DMS153 (cell line): ENCODE measurements around the gene RGS17.
"Not testable (repeated sequence)": the region's sequence is repeated elsewhere in the genome, so short reads cannot be mapped to it uniquely, and the experiment has no call there.

Source experiments
- DNase-seq: peaks from one replicate; lab custom pipeline; 2025; lab: John Stamatoyannopoulos, UW

Gene RGS17

GRCh38 chr6:153032255-153032882, 98.7 kb downstream of the RGS17 start:
- no peak for DNase-seq

- peak; percentile 67 for DNase-seq
Measured at GRCh38 chr6:153031335-153031955, 99.6 kb downstream of the RGS17 start.

- no peak for DNase-seq
Measured at GRCh38 chr6:153028963-153029362, 102.1 kb downstream of the RGS17 start.

GRCh38 chr6:153028286-153028685, 102.8 kb downstream of the RGS17 start:
- DNase-seq: no peak

- DNase-seq: no peak
Measured at GRCh38 chr6:153027480-153027879, 103.6 kb downstream of the RGS17 start.

GRCh38 chr6:153024709-153025017, 106.4 kb downstream of the RGS17 start:
- no peak for DNase-seq

GRCh38 chr6:153023977-153024708, 106.9 kb downstream of the RGS17 start:
- no peak for DNase-seq

GRCh38 chr6:153018355-153018754, 112.7 kb downstream of the RGS17 start:
- DNase-seq: no peak

GRCh38 chr6:153016846-153017245, 114.2 kb downstream of the RGS17 start:
- DNase-seq: no peak

- DNase-seq: no peak
Measured at GRCh38 chr6:153015094-153015640, 115.9 kb downstream of the RGS17 start.

- DNase-seq: no peak
Measured at GRCh38 chr6:153013438-153013837, 117.6 kb downstream of the RGS17 start.

- no peak for DNase-seq
Measured at GRCh38 chr6:153012856-153013255, 118.2 kb downstream of the RGS17 start.

GRCh38 chr6:153003366-153003690, 127.8 kb downstream of the RGS17 start:
- DNase-seq: no peak

- peak; percentile 95 for DNase-seq
Measured at GRCh38 chr6:153002613-153003365, 128.3 kb downstream of the RGS17 start, which contains the start of gene MTRF1L. Gene MTRF1L (minus strand): TSS chr6:153002709. CDS start chr6:153002685, 24 bp downstream.

- DNase-seq: no peak
Measured at GRCh38 chr6:153001767-153002612, 129.1 kb downstream of the RGS17 start.

GRCh38 chr6:153000790-153001189, 130.3 kb downstream of the RGS17 start:
- not testable (repeated sequence) for DNase-seq

GRCh38 chr6:153000243-153000642, 130.8 kb downstream of the RGS17 start:
- no peak for DNase-seq

GRCh38 chr6:152999538-152999937, 131.5 kb downstream of the RGS17 start:
- DNase-seq: not testable (repeated sequence)

- no peak for DNase-seq
Measured at GRCh38 chr6:152993847-152994246, 137.2 kb downstream of the RGS17 start.

- DNase-seq: no peak
Measured at GRCh38 chr6:152993431-152993830, 137.7 kb downstream of the RGS17 start.

GRCh38 chr6:152986978-152987377, 144.1 kb downstream of the RGS17 start:
- no peak for DNase-seq
